ENCODE measurements around the gene MEIS2. TPM values are rescaled to one million over a fixed set of nuclear protein-coding genes. Genes with fewer than 3 reads are reported as not detected.

Gene MEIS2
- total and polyA plus RNA-seq, 12 donors, result 21.1 to 64.5 (median 48.5) TPM

- H3K27me3 ChIP-seq, result peaks cover 0 to 18% (median 0%) of the 10 kb centered on the region in 7 donors
- H3K27ac ChIP-seq, result no peak overlapping the region
- TF ChIP-seq CTCF (IDR thresholded peaks at IDR 0.05), result no peak
- ATAC-seq (no peak), DNase-seq (no peak)
- no peaks in the 10 kb centered on the region for H3K4me1 ChIP-seq
- no peaks in the 10 kb centered on the region for H3K9me3 ChIP-seq
- intact Hi-C loops (cut with DNase I), result loop anchor here in 1 of 10 donors (10.0 kb wide), 1 partner anchor 462 kb away; no protein-coding TSS in a partner anchor
- 87 to 91% methylated on average over 1 of the region's 1 CpG for WGBS, 2 donors
- no peak overlapping the region for H3K4me3 ChIP-seq
- H3K36me3 ChIP-seq, result no peaks in the 10 kb centered on the region
Observed at GRCh38 chr15:37117030-37117429, 16.7 kb upstream of the MEIS2 start.

- H3K4me1 ChIP-seq, result peaks cover 0 to 5% (median 0%) of the 10 kb centered on the region in 9 donors
- ATAC-seq (no peak), DNase-seq (no peak)
- WGBS, 2 donors, result 95% methylated on average over 3 of the region's 3 CpGs
- H3K27ac ChIP-seq, result no peak overlapping the region
- no peaks in the 10 kb centered on the region for H3K9me3 ChIP-seq
- peaks cover 0 to 33% (median 6%) of the 10 kb centered on the region in 7 donors for H3K27me3 ChIP-seq
- H3K4me3 ChIP-seq, result no peak overlapping the region
- intact Hi-C loops (cut with DNase I), result loop anchor here in 1 of 10 donors (10.0 kb wide), 1 partner anchor 461 kb away; no protein-coding TSS in a partner anchor
- H3K36me3 ChIP-seq, result no peaks in the 10 kb centered on the region
- TF ChIP-seq CTCF (IDR thresholded peaks at IDR 0.05), result no peak
Observed at GRCh38 chr15:37115538-37115937, 15.2 kb upstream of the MEIS2 start.

GRCh38 chr15:37112971-37113670 is 12.8 kb upstream of the MEIS2 start:
- TF ChIP-seq CTCF (IDR thresholded peaks at IDR 0.05), result no peak
- ATAC-seq (no peak), DNase-seq (no peak)
- Histone ChIP-seq H3K4me3 (no peak overlapping the region), H3K9me3 (no peaks in the 10 kb centered on the region), H3K36me3 (no peaks in the 10 kb centered on the region), H3K4me1 (peaks cover 0 to 10% (median 4%) of the 10 kb centered on the region in 9 donors), H3K27ac (no peak overlapping the region), H3K27me3 (peaks cover 0 to 57% (median 22%) of the 10 kb centered on the region in 7 donors)
- WGBS, 2 donors, result 88 to 89% methylated on average over 5 of the region's 5 CpGs
- intact Hi-C loops (cut with DNase I), result loop anchor here in 1 of 10 donors (5.0 to 10.0 kb wide), 2 partner anchors 458 to 611 kb away; no protein-coding TSS in a partner anchor

GRCh38 chr15:37112171-37112570 is 11.8 kb upstream of the MEIS2 start:
- H3K27ac ChIP-seq, result peak overlapping the region in 1 of 10 donors; percentile 7
- 53 to 61% methylated on average over 4 of the region's 4 CpGs for WGBS, 2 donors
- intact Hi-C loops (cut with DNase I), result loop anchor here in 1 of 10 donors (5.0 to 10.0 kb wide), 2 partner anchors 457 to 610 kb away; no protein-coding TSS in a partner anchor

More at GRCh38 chr15:37112171-37112570, 11.8 kb upstream of the MEIS2 start:
- Histone ChIP-seq H3K4me1 (peaks cover 0 to 10% (median 4%) of the 10 kb centered on the region in 9 donors), H3K9me3 (no peaks in the 10 kb centered on the region), H3K27me3 (peaks cover 0 to 67% (median 31%) of the 10 kb centered on the region in 7 donors), H3K36me3 (no peaks in the 10 kb centered on the region), H3K4me3 (no peak overlapping the region)
- ATAC-seq (peak in 1 of 8 donors; percentile 35), DNase-seq (no peak)
- no peak for TF ChIP-seq CTCF (IDR thresholded peaks at IDR 0.05)

Measured in heart right ventricle (tissue), 16 donors.